ENCODE results near the gene PPP6R3. TPM values are rescaled to one million over a fixed set of nuclear protein-coding genes. Genes with fewer than 3 reads are reported as not detected.

Gene PPP6R3
- total RNA-seq, 2 donors from 2014 or later, result 118 to 146 TPM

- Histone ChIP-seq H3K27ac (no peak overlapping the region), H3K27me3 (replicated peaks; ENCODE audit: insufficient read depth) (no peaks in the 10 kb centered on the region), H3K36me3 (no peaks in the 10 kb centered on the region), H3K4me1 (replicated peaks) (peaks cover 2% of the 10 kb centered on the region), H3K9me3 (no peaks in the 10 kb centered on the region), H3K4me3 (no peak overlapping the region)
- peak; percentile 27 for DNase-seq (ENCODE audit: low spot score)
- WGBS, result 50% methylated on average over 1 of the region's 1 CpG
- intact Hi-C loops (cut with DNase I), result no loop called here
- TF ChIP-seq CTCF (IDR thresholded peaks at IDR 0.05) (no peak), POLR2A (IDR thresholded peaks at IDR 0.05) (no peak), POLR2AphosphoS5 (IDR thresholded peaks at IDR 0.05) (peak; percentile 35)
Measured at GRCh38 chr11:68545796-68546195, 85.2 kb downstream of the PPP6R3 start.

- Histone ChIP-seq H3K27ac (no peak overlapping the region), H3K4me1 (replicated peaks) (peaks cover 2% of the 10 kb centered on the region), H3K27me3 (replicated peaks; ENCODE audit: insufficient read depth) (no peaks in the 10 kb centered on the region)
Measured at GRCh38 chr11:68546555-68546954, 86.0 kb downstream of the PPP6R3 start.

GRCh38 chr11:68549789-68550484 lies 89.4 kb downstream of the PPP6R3 start:
- no peaks in the 10 kb centered on the region for H3K36me3 ChIP-seq
- H3K27me3 ChIP-seq (replicated peaks; ENCODE audit: insufficient read depth), result no peaks in the 10 kb centered on the region
- intact Hi-C loops (cut with DNase I), result no loop called here
- peak overlapping the region in 1 of 2 donors; percentile 18 for H3K27ac ChIP-seq
- H3K4me3 ChIP-seq, result no peak overlapping the region
- TF ChIP-seq POLR2AphosphoS5 (IDR thresholded peaks at IDR 0.05), result no peak
- no peak for TF ChIP-seq POLR2A (IDR thresholded peaks at IDR 0.05)
- H3K9me3 ChIP-seq, result no peaks in the 10 kb centered on the region
- peaks cover 2% of the 10 kb centered on the region for H3K4me1 ChIP-seq (replicated peaks)
- DNase-seq (ENCODE audit: low spot score), result no peak
- WGBS, result 72% methylated on average over 11 of the region's 11 CpGs

More at GRCh38 chr11:68546555-68546954, 86.0 kb downstream of the PPP6R3 start:
- WGBS, result 87% methylated on average over 4 of the region's 4 CpGs
- Histone ChIP-seq H3K9me3 (no peaks in the 10 kb centered on the region), H3K4me3 (no peak overlapping the region), H3K36me3 (no peaks in the 10 kb centered on the region)
- TF ChIP-seq POLR2A (IDR thresholded peaks at IDR 0.05) (no peak), POLR2AphosphoS5 (IDR thresholded peaks at IDR 0.05) (no peak), CTCF (IDR thresholded peaks at IDR 0.05) (no peak)
- intact Hi-C loops (cut with DNase I), result no loop called here
- DNase-seq (ENCODE audit: low spot score), result no peak

GRCh38 chr11:68550485-68550817 lies 89.9 kb downstream of the PPP6R3 start:
- TF ChIP-seq POLR2A (IDR thresholded peaks at IDR 0.05) (no peak), CTCF (IDR thresholded peaks at IDR 0.05) (no peak), POLR2AphosphoS5 (IDR thresholded peaks at IDR 0.05) (no peak)
- DNase-seq (ENCODE audit: low spot score), result no peak
- Histone ChIP-seq H3K36me3 (no peaks in the 10 kb centered on the region), H3K27me3 (replicated peaks; ENCODE audit: insufficient read depth) (no peaks in the 10 kb centered on the region), H3K27ac (peak overlapping the region in 1 of 2 donors; percentile 18), H3K4me3 (no peak overlapping the region), H3K9me3 (no peaks in the 10 kb centered on the region), H3K4me1 (replicated peaks) (peaks cover 2% of the 10 kb centered on the region)
- intact Hi-C loops (cut with DNase I), result no loop called here
- 56% methylated on average over 4 of the region's 4 CpGs for whole genome bisulfite sequencing

- H3K27me3 ChIP-seq (replicated peaks; ENCODE audit: insufficient read depth), result no peaks in the 10 kb centered on the region
- no peak overlapping the region for H3K4me3 ChIP-seq
- TF ChIP-seq CTCF (IDR thresholded peaks at IDR 0.05) (no peak), POLR2AphosphoS5 (IDR thresholded peaks at IDR 0.05) (no peak), POLR2A (IDR thresholded peaks at IDR 0.05) (no peak)
- intact Hi-C loops (cut with DNase I), result no loop called here
- DNase-seq (ENCODE audit: low spot score), result no peak
- 54% methylated on average over 7 of the region's 7 CpGs for WGBS
- peaks cover 2% of the 10 kb centered on the region for H3K4me1 ChIP-seq (replicated peaks)
- H3K9me3 ChIP-seq, result no peaks in the 10 kb centered on the region
- no peaks in the 10 kb centered on the region for H3K36me3 ChIP-seq
- no peak overlapping the region for H3K27ac ChIP-seq
Measured at GRCh38 chr11:68551223-68551622, 90.7 kb downstream of the PPP6R3 start.
